ENCODE data around the gene SH2D3C. TPM values are rescaled to one million over a fixed set of nuclear protein-coding genes. Genes with fewer than 3 reads are reported as not detected.

Gene SH2D3C
- total RNA-seq, 2 experiments from 2014 or later, result 17.4 to 18.3 TPM

DNA sequence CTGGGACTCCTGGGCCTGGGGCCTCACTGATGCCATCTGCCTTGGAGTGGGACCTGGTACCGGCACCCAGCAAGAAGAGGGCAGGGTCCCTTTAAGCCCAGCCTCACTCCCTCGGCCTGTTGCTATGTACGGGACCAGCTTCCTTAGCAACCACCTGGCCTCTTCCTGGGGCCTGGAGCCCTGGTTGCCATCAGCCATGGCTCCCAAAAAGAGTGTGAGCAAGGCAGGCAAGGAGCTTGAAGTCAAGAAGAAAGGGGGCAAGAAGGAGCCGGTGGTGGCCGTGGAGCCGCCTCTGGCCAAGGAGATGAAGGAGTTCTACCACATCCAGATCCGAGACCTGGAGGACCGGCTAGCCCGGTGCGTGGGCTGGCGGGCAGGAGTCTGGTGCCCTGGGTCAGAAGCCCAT is 71.6 kb downstream of the SH2D3C start, which contains the start of gene CFAP157:
TSS of gene CFAP157 (plus strand) at position 153 of the 406 bp plus-strand sequence. CDS start at position 197, 44 bp downstream.
- ChIA-PET POLR2A (interaction anchor here (2.0 kb wide), 1 partner anchor 9 kb away, joined by 4 read pairs; the partner anchor contains the start of genes PTRH1 and TTC16), CTCF (no interaction called here)

DNA sequence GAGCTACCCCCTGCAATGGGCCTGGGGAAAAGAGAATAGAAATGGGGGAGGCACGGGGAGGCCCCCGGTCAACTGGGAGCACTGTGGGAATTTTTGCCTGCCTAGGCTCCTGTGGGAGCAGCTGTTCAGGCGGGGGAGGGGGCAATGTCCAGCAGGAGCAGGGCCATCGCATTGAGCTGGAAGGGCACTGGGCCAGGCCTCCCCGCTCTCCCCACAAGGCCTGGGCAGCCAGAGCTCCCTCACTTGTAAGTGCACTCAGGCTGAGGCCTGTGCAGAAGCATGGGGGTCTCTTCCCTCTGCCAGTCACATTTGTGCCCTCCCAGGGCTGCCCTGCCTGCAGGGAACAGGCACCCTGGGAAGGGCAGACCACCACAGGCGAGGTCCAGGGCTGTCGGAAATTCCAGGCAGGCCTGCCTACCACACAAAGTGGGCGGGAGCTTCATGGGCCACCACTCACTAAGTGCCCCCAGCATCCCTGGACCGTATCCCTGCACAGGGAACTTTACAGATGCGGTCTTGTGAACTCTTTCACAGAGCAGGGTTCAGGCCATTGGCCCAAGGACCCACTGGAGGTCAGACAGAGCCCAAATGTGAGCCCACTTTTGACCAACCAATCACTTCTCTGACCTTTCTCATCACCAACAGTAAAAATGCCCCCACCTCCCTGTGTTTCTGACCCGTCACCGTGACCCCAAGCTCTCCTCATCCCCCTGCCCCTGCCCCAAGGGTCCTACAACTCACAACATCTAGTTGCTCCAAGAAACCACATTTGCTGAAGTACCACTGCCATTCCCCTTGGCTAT is 72.7 kb downstream of the SH2D3C start:
- POLR2A ChIA-PET, result interaction anchor here (2.0 kb wide), 1 partner anchor 10 kb away, joined by 4 read pairs; the partner anchor contains the start of genes PTRH1 and TTC16
- CTCF ChIA-PET, result interaction anchor here (3.1 kb wide), 1 partner anchor 29 kb away, joined by 14 read pairs; the partner anchor contains the start of gene TOR2A

DNA sequence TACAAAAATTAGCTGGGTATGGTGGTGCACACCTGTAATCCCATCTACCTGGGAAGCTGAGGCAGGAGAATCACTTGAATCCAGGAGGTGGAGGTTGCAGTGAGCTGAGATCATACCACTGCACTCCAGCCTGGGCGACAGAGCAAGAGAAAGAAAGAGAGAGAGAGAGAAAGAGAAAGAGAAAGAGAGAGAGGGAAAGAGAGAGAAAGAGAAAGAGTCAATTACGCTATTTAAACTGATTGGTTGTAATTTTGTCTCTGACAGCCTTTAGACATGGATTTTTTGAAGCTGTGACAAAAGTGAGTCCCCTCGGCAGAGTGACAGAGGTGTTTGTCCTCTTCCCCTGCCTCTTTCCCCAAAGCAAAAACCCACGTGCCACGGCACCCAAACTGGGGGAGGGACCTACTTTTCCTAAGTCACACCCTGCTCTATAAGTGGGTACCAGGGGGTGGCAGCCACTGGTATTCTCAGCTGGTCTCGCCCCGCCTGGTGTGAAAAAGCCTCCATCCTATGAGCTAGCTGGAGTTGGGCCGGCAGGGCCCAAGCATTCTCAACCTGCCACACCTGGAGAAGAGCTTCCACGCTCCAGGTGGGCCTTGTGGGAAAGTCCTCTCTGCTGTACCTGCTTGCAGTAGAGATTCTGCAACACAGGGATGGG is 75.0 kb downstream of the SH2D3C start:
- POLR2A ChIA-PET, result no interaction called here
- CTCF ChIA-PET, result interaction anchor here (3.1 kb wide), 1 partner anchor 31 kb away, joined by 14 read pairs; the partner anchor contains the start of gene TOR2A

DNA sequence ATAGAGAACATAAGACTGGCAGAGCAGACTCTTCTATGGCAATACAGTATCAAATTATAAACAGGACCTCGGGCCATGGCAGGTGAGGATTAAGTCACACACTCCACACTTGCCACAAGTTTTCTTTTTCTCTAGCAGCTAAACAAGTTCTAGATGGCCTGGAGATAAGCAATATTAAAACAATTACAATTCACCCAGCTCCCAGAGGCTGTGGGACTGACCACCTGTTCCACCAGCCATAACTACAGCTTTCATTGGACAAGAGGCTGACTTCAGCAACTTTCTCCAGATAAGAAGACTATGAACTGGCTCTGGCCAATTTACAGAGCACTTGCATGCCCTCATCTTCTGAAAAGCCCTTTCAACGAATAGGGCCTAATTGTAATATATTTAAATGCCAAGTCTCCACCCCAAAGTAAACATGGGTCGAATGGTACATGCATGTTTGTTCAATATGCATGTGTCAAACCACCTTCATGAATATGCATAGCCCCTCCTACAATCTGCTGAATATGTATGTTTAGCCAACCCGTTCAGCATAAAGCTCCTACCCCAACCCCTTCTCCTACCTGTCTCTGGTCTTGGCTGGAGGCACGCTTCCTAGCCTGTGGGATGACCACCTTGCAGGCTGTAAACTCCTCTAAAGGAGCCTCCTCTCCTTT is 77.7 kb downstream of the SH2D3C start:
- CTCF ChIA-PET, result interaction anchor here (1.2 kb wide), 1 partner anchor 16 kb away, joined by 3 read pairs; no protein-coding TSS in a partner anchor
- POLR2A ChIA-PET, result no interaction called here

GRCh38 chr9:127700140-127700539 is 78.3 kb downstream of the SH2D3C start:
- POLR2A ChIA-PET, result interaction anchor here (0.6 kb wide), 1 partner anchor 10 kb away, joined by 5 read pairs; no protein-coding TSS in a partner anchor
- CTCF ChIA-PET, result interaction anchor here (1.2 kb wide), 1 partner anchor 16 kb away, joined by 3 read pairs; no protein-coding TSS in a partner anchor

- ChIA-PET CTCF (interaction anchor here (1.2 kb wide), 1 partner anchor 15 kb away, joined by 3 read pairs; no protein-coding TSS in a partner anchor), POLR2A (interaction anchor here (0.7 kb wide), 1 partner anchor 31 kb away, joined by 7 read pairs; no protein-coding TSS in a partner anchor)
These were observed 79.3 kb downstream of the SH2D3C start for GRCh38 chr9:127698985-127699670.

GRCh38 chr9:127698386-127698785 is 80.1 kb downstream of the SH2D3C start:
- ChIA-PET POLR2A (interaction anchor here (0.6 to 0.7 kb wide), 2 partner anchors 30 to 128 kb away, joined by 4 to 7 read pairs; no protein-coding TSS in a partner anchor), CTCF (no interaction called here)

GRCh38 chr9:127697575-127697974 is 80.9 kb downstream of the SH2D3C start:
- CTCF ChIA-PET, result no interaction called here
- POLR2A ChIA-PET, result no interaction called here

GRCh38 chr9:127694890-127695720 is 83.4 kb downstream of the SH2D3C start:
- ChIA-PET POLR2A (no interaction called here), CTCF (no interaction called here)

DNA sequence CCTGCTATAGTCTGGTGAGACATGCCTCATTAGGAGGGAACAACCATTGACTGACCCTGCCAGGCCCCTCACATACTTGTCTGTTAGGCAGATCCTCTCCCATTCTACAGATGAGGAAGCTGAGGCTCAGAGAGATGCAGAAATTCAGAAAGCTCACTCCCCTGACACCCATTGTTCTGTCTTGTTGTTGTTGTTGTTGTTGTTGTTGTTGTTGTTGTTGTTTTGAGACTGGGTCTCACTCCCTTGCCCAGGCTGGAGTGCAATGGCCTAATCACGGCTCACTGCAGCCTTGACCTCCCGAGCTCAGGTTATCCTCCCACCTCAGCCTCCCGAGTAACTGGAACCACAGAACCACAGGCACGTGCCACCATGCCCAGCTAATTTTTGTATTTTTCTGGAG is 84.8 kb downstream of the SH2D3C start:
- ChIA-PET CTCF (no interaction called here), POLR2A (no interaction called here)

DNA sequence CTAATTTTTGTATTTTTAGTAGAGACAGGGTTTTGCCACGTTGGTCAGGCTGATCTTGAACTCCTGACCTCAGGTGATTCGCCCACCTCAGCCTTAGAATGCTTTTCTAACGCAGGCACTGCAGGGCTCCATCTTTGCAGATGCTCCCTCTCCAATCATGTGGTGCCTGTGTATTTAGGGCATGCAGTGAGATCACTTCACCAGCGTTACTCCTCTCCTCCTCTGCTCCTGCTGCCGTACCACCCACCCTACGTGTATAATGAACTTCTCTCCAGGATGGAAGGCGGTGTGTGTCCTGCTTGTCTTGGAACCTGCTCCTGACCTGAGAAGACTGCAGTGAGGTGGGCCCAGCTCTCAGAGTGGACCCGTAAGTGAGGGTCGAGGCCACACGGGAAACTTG is 85.3 kb downstream of the SH2D3C start:
- ChIA-PET CTCF (interaction anchor here (1.1 kb wide), 1 partner anchor 22 kb away, joined by 5 read pairs; the partner anchor contains the start of genes PTRH1 and TTC16), POLR2A (no interaction called here)

- ChIA-PET POLR2A (no interaction called here), CTCF (interaction anchor here (1.1 to 1.4 kb wide), 2 partner anchors 23 to 178 kb away, joined by 3 to 5 read pairs; partner anchors contain the start of genes PTRH1 and TTC16)
These were observed 86.4 kb downstream of the SH2D3C start for GRCh38 chr9:127692071-127692470.

- POLR2A ChIA-PET, result interaction anchor here (0.7 kb wide), 1 partner anchor 9 kb away, joined by 5 read pairs; no protein-coding TSS in a partner anchor
- CTCF ChIA-PET, result no interaction called here
These were observed 87.7 kb downstream of the SH2D3C start for GRCh38 chr9:127690735-127691134.

DNA sequence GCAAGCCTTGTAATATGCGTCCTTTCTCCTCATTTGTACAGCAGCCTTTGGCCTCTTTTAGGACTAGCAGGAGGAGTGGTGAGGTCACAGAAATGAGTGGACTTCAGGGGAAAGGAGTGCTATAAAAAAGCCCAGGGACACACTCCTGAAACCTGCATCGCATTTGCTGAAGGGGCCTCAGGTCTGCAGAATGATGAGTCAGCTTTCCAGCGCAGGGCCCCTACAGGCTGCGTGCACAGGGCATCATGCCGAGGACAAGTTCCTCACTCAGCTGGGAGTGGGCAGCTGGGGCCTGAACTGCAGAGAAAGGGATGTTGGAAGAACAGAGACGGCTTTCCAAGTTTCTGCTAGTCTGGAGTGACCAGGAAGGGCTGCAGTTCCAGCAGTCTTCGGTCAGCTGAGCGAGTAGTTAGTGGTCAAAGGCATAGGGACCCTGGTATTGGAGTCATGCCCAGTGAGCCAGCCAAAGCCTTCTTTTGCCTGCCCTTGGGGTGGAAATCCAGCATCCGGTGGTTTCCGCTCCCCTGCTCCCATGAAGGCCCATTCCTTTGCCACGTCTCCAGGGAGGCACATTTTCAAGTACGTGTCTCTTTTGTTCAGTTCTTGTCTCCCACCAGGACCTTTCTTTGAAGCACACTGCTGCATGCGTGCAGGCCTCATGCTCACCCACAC is 89.0 kb downstream of the SH2D3C start:
- ChIA-PET POLR2A (no interaction called here), CTCF (interaction anchor here (1.0 kb wide), 2 partner anchors 24 to 180 kb away, joined by 3 read pairs; no protein-coding TSS in a partner anchor)
